Heart right ventricle (tissue), 16 donors: ENCODE measurements around the gene POMT1. TPM values are rescaled to one million over a fixed set of nuclear protein-coding genes. Genes with fewer than 3 reads are reported as not detected.
"Not testable (repeated sequence)": the region's sequence is repeated elsewhere in the genome, so short reads cannot be mapped to it uniquely, and the experiment has no call there.

Source experiments
- ATAC-seq, 8 donors: fragments of 200-7000 bp; cut with Tn5 transposase; one replicate each; pipeline ENCODE4 v1.9.1; 2020; ENCODE audit warnings: mild to moderate bottlenecking in 8 of 8, moderate library complexity in 8 of 8, moderate number of reproducible peaks in 1 of 8
- DNase-seq, 2 donors: peaks; one replicate each; pipeline ENCODE4 v3.0.0-alpha.2; 2020
- H3K27ac ChIP-seq, 10 donors: fragments of 200-600 bp; sonication (generic) in 2 of 10; one replicate each; pipeline versions ENCODE4 v1.5.0 to v1.8.0; 2020 to 2022; ENCODE audit warnings: mild to moderate bottlenecking in 3 of 10
- H3K27me3 ChIP-seq, 7 donors: fragments of 200-600 bp; one replicate each; pipeline ENCODE4 v1.8.0; 2021 to 2022; ENCODE audit warnings: mild to moderate bottlenecking in 2 of 7
- H3K36me3 ChIP-seq, 9 donors: fragments of 200-600 bp; sonication (generic) in 1 of 9; one replicate each; pipeline versions ENCODE4 v1.5.0 to v1.8.0; 2020 to 2022; ENCODE audit warnings: mild to moderate bottlenecking in 2 of 9
- H3K4me1 ChIP-seq, 9 donors: fragments of 200-600 bp; sonication (generic) in 1 of 9; one replicate each; pipeline versions ENCODE4 v1.5.0 to v1.8.0; 2020 to 2022; ENCODE audit warnings: mild to moderate bottlenecking in 4 of 9
- H3K4me3 ChIP-seq, 10 donors: fragments of 200-600 bp; sonication (generic) in 2 of 10; one replicate each; pipeline versions ENCODE4 v1.5.0 to v1.8.0; 2020 to 2022; ENCODE audit warnings: mild to moderate bottlenecking in 7 of 10, moderate library complexity in 2 of 10
- H3K9me3 ChIP-seq, 11 donors: fragments of 200-600 bp in 10 of 11; sonication (generic) in 2 of 11; one replicate each; pipeline versions ENCODE4 v1.5.0 to v1.8.0; 2013 to 2022; ENCODE audit warnings: mild to moderate bottlenecking in 2 of 11, control low read depth in 1 of 11, moderate library complexity in 1 of 11
- CTCF ChIP-seq, 9 donors: fragments of 200-600 bp; sonication (generic) in 2 of 9; IDR thresholded peaks; one replicate each; pipeline versions ENCODE4 v1.5.0 to v1.8.0; 2021 to 2022; ENCODE audit warnings: antibody characterized with exemption in 9 of 9, mild to moderate bottlenecking in 5 of 9, moderate library complexity in 1 of 9
- WGBS, 2 donors: extraction: QIAGEN DNeasy Blood & Tissue Kit; methylation state at CpG; one replicate each; pipeline ENCODE4 v1.1.7; 2013; ENCODE audit warnings: inconsistent platforms in 1 of 2; 5-methylcytosine and 5-hydroxymethylcytosine counted together
- intact Hi-C, 10 donors: fragments of 100-400 bp; cut with DNase I; formaldehyde crosslinking; loops; one replicate each; pipeline versions ENCODE4 v1.11.1 to v1.14.2; 2022
- polyA plus RNA-seq, 2 donors: library from polyadenylated mRNA; stranded (reverse); fragments of 200-250 nt; gene quantifications; one replicate each; pipeline ENCODE4 v1.2.3, GENCODE V29; 2013
- total RNA-seq, 10 donors: library from RNA; stranded (reverse); fragmentation: NEBNext Ultra II Directional in 3 of 10; extraction: Animal tissue kit (Norgen Biotek cat#: 25700) in 3 of 10; gene quantifications; one replicate each; pipeline versions ENCODE4 v1.2.1 to v1.2.4, GENCODE V29; 2021 to 2023
- donor health status: Arrhythmogenic right ventricular cardiomyopathy.
- donor health status: ischemic (EF 13 %, LVEDD 7.1; RV severe dilation, severe dysfunction).
- donor health status: healthy with polysubstance abuse.
- donor health status: DM: no; HTN: yes; CAD: no.
- donor health status: DM: no; HTN: no; CAD: no.
- donor health status: ischemic (EF 25% LVEDD 6.9; RV normal size, moderate dysfunction).
- donor health status: ischemic (EF 25% LVEDD 5.7; RV mildly dilated, moderate dysfunction).
- donor health status: healthy.
- donor health status: DM: yes; HTN: yes; CAD: no.
- donor health status: Ischemic cardiomyopathy.
- donor health status: ischemic (EF 35%, LVEDD 5.7; RV mildly dilated, moderate dysfunction).
- donor health status: nonischemic (EF 11% LVEDD 7.7; RV severe dilation, severe dysfunction).
- donor health status: DM: yes; HTN: yes; CAD: no.
- donor health status: PGD.
- donor health status: ischemic (EF 29% LVEDD 5.4; RV normal size, mild dysfunction).
- donor health status: nonischemic (EF 23%, LVEDD 6.1; RV moderate dilation, normal function).

POMT1 gene
- total and polyA plus RNA-seq, 12 donors: 17.0 to 34.1 (median 21.2) TPM

- TF ChIP-seq CTCF (IDR thresholded peaks at IDR 0.05): no peak
- peaks cover 0 to 4% (median under 1%) of the 10 kb centered on the region in 9 donors for H3K4me1 ChIP-seq
- no peaks in the 10 kb centered on the region for H3K27me3 ChIP-seq
- DNase-seq: no peak
- no peak for ATAC-seq
- 97 to 99% methylated on average over 12 of the region's 12 CpGs for WGBS, 2 donors
- intact Hi-C loops: loop anchor here in 6 of 10 donors (10.0 kb wide), 3 partner anchors 76 to 116 kb away; partner anchors contain the start of gene PRRC2B (in 2 of the 6)
- H3K27ac ChIP-seq: no peak overlapping the region
- H3K36me3 ChIP-seq: peaks cover 0 to 100% (median 91%) of the 10 kb centered on the region in 9 donors
- peaks cover 0 to 12% (median 0%) of the 10 kb centered on the region in 11 donors for H3K9me3 ChIP-seq
- H3K4me3 ChIP-seq: no peak overlapping the region
Measured at GRCh38 chr9:131470581-131470991, 32.1 kb upstream of the POMT1 start.

GRCh38 chr9:131472085-131472484, 30.6 kb upstream of the POMT1 start:
- not testable (repeated sequence) for ATAC-seq, H3K4me3 ChIP-seq, H3K27ac ChIP-seq, DNase-seq, H3K27me3 ChIP-seq
- Histone ChIP-seq H3K36me3 (peaks cover 0 to 100% (median 91%) of the 10 kb centered on the region in 9 donors), H3K4me1 (peaks cover 0 to 17% (median 10%) of the 10 kb centered on the region in 9 donors), H3K9me3 (peaks cover 0 to 12% (median 0%) of the 10 kb centered on the region in 11 donors)
- intact Hi-C loops: loop anchor here in 6 of 10 donors (10.0 kb wide), 3 partner anchors 77 to 117 kb away; partner anchors contain the start of gene PRRC2B (in 2 of the 6)
- 91 to 97% methylated on average over 3 to 5 of the region's 5 CpGs for WGBS, 2 donors

GRCh38 chr9:131473198-131473885, 29.4 kb upstream of the POMT1 start:
- DNase-seq (no peak), ATAC-seq (no peak)
- WGBS, 2 donors: 92 to 95% methylated on average over 9 of the region's 9 CpGs
- Histone ChIP-seq H3K4me1 (peaks cover 0 to 28% (median 20%) of the 10 kb centered on the region in 9 donors), H3K4me3 (no peak overlapping the region), H3K27ac (no peak overlapping the region), H3K9me3 (peaks cover 0 to 12% (median 0%) of the 10 kb centered on the region in 11 donors), H3K27me3 (no peaks in the 10 kb centered on the region), H3K36me3 (peaks cover 0 to 100% (median 90%) of the 10 kb centered on the region in 9 donors)
- intact Hi-C loops: loop anchor here in 6 of 10 donors (10.0 kb wide), 3 partner anchors 79 to 119 kb away; partner anchors contain the start of gene PRRC2B (in 2 of the 6)
- no peak for TF ChIP-seq CTCF (IDR thresholded peaks at IDR 0.05)

GRCh38 chr9:131473891-131474290, 28.8 kb upstream of the POMT1 start:
- ATAC-seq (no peak), DNase-seq (no peak)
- 76 to 79% methylated on average over 10 of the region's 10 CpGs for WGBS, 2 donors
- H3K36me3 ChIP-seq: peaks cover 0 to 100% (median 89%) of the 10 kb centered on the region in 9 donors
- H3K9me3 ChIP-seq: peaks cover 0 to 12% (median 0%) of the 10 kb centered on the region in 11 donors
- peaks cover 0 to 28% (median 20%) of the 10 kb centered on the region in 9 donors for H3K4me1 ChIP-seq
- no peaks in the 10 kb centered on the region for H3K27me3 ChIP-seq
- no peak for TF ChIP-seq CTCF (IDR thresholded peaks at IDR 0.05)
- no peak overlapping the region for H3K4me3 ChIP-seq
- H3K27ac ChIP-seq: no peak overlapping the region
- intact Hi-C loops: loop anchor here in 6 of 10 donors (10.0 kb wide), 3 partner anchors 79 to 119 kb away; partner anchors contain the start of gene PRRC2B (in 2 of the 6)
